Heart right ventricle (tissue), 16 donors: ENCODE results near the gene GPR148. TPM values are rescaled to one million over a fixed set of nuclear protein-coding genes. Genes with fewer than 3 reads are reported as not detected.
"Not testable (repeated sequence)": the region's sequence is repeated elsewhere in the genome, so short reads cannot be mapped to it uniquely, and the experiment has no call there.

Experiments used
- ATAC-seq, 8 donors: fragments of 200-7000 bp; cut with Tn5 transposase; one replicate each; pipeline ENCODE4 v1.9.1; 2020; ENCODE audit warnings: mild to moderate bottlenecking in 8 of 8, moderate library complexity in 8 of 8, moderate number of reproducible peaks in 1 of 8
- DNase-seq, 2 donors: peaks; one replicate each; pipeline ENCODE4 v3.0.0-alpha.2; 2020
- H3K27ac ChIP-seq, 10 donors: fragments of 200-600 bp; sonication (generic) in 2 of 10; one replicate each; pipeline versions ENCODE4 v1.5.0 to v1.8.0; 2020 to 2022; ENCODE audit warnings: mild to moderate bottlenecking in 3 of 10
- H3K27me3 ChIP-seq, 7 donors: fragments of 200-600 bp; one replicate each; pipeline ENCODE4 v1.8.0; 2021 to 2022; ENCODE audit warnings: mild to moderate bottlenecking in 2 of 7
- H3K36me3 ChIP-seq, 9 donors: fragments of 200-600 bp; sonication (generic) in 1 of 9; one replicate each; pipeline versions ENCODE4 v1.5.0 to v1.8.0; 2020 to 2022; ENCODE audit warnings: mild to moderate bottlenecking in 2 of 9
- H3K4me1 ChIP-seq, 9 donors: fragments of 200-600 bp; sonication (generic) in 1 of 9; one replicate each; pipeline versions ENCODE4 v1.5.0 to v1.8.0; 2020 to 2022; ENCODE audit warnings: mild to moderate bottlenecking in 4 of 9
- H3K4me3 ChIP-seq, 10 donors: fragments of 200-600 bp; sonication (generic) in 2 of 10; one replicate each; pipeline versions ENCODE4 v1.5.0 to v1.8.0; 2020 to 2022; ENCODE audit warnings: mild to moderate bottlenecking in 7 of 10, moderate library complexity in 2 of 10
- H3K9me3 ChIP-seq, 11 donors: fragments of 200-600 bp in 10 of 11; sonication (generic) in 2 of 11; one replicate each; pipeline versions ENCODE4 v1.5.0 to v1.8.0; 2013 to 2022; ENCODE audit warnings: mild to moderate bottlenecking in 2 of 11, control low read depth in 1 of 11, moderate library complexity in 1 of 11
- CTCF ChIP-seq, 9 donors: fragments of 200-600 bp; sonication (generic) in 2 of 9; IDR thresholded peaks; one replicate each; pipeline versions ENCODE4 v1.5.0 to v1.8.0; 2021 to 2022; ENCODE audit warnings: antibody characterized with exemption in 9 of 9, mild to moderate bottlenecking in 5 of 9, moderate library complexity in 1 of 9
- WGBS, 2 donors: extraction: QIAGEN DNeasy Blood & Tissue Kit; methylation state at CpG; one replicate each; pipeline ENCODE4 v1.1.7; 2013; ENCODE audit warnings: inconsistent platforms in 1 of 2; 5-methylcytosine and 5-hydroxymethylcytosine counted together
- intact Hi-C, 10 donors: fragments of 100-400 bp; cut with DNase I; formaldehyde crosslinking; loops; one replicate each; pipeline versions ENCODE4 v1.11.1 to v1.14.2; 2022
- polyA plus RNA-seq, 2 donors: library from polyadenylated mRNA; stranded (reverse); fragments of 200-250 nt; gene quantifications; one replicate each; pipeline ENCODE4 v1.2.3, GENCODE V29; 2013
- total RNA-seq, 10 donors: library from RNA; stranded (reverse); fragmentation: NEBNext Ultra II Directional in 3 of 10; extraction: Animal tissue kit (Norgen Biotek cat#: 25700) in 3 of 10; gene quantifications; one replicate each; pipeline versions ENCODE4 v1.2.1 to v1.2.4, GENCODE V29; 2021 to 2023
- donor health status: Arrhythmogenic right ventricular cardiomyopathy.
- donor health status: ischemic (EF 13 %, LVEDD 7.1; RV severe dilation, severe dysfunction).
- donor health status: healthy with polysubstance abuse.
- donor health status: DM: no; HTN: yes; CAD: no.
- donor health status: DM: no; HTN: no; CAD: no.
- donor health status: ischemic (EF 25% LVEDD 6.9; RV normal size, moderate dysfunction).
- donor health status: ischemic (EF 25% LVEDD 5.7; RV mildly dilated, moderate dysfunction).
- donor health status: healthy.
- donor health status: DM: yes; HTN: yes; CAD: no.
- donor health status: Ischemic cardiomyopathy.
- donor health status: ischemic (EF 35%, LVEDD 5.7; RV mildly dilated, moderate dysfunction).
- donor health status: nonischemic (EF 11% LVEDD 7.7; RV severe dilation, severe dysfunction).
- donor health status: DM: yes; HTN: yes; CAD: no.
- donor health status: PGD.
- donor health status: ischemic (EF 29% LVEDD 5.4; RV normal size, mild dysfunction).
- donor health status: nonischemic (EF 23%, LVEDD 6.1; RV moderate dilation, normal function).

GPR148 gene
- total and polyA plus RNA-seq, 12 donors: not detected

GRCh38 chr2:130727286-130727924, 1.5 kb upstream of the GPR148 start:
- Histone ChIP-seq H3K4me1 (peaks cover 6 to 23% (median 17%) of the 10 kb centered on the region in 9 donors), H3K27ac (peak overlapping the region in 9 of 10 donors; percentile 19 to 77 (median 60)), H3K9me3 (peaks cover 0 to 5% (median 0%) of the 10 kb centered on the region in 11 donors), H3K27me3 (peaks cover 0 to 23% (median 0%) of the 10 kb centered on the region in 7 donors), H3K36me3 (no peaks in the 10 kb centered on the region), H3K4me3 (peak overlapping the region; percentile 43 to 77 (median 58))
- intact Hi-C loops: no loop called here
- peak in 1 of 9 donors; percentile 4 for TF ChIP-seq CTCF (IDR thresholded peaks at IDR 0.05)
- WGBS, 2 donors: 0 to 1% methylated on average over 48 of the region's 48 CpGs
- DNase-seq (peak; percentile 71 to 79), ATAC-seq (peak; percentile 92 to 98 (median 96))

- 8 to 11% methylated on average over 12 of the region's 12 CpGs for WGBS, 2 donors
- intact Hi-C loops: no loop called here
- H3K27me3 ChIP-seq: peaks cover 0 to 23% (median 0%) of the 10 kb centered on the region in 7 donors
- no peak for TF ChIP-seq CTCF (IDR thresholded peaks at IDR 0.05)
- no peaks in the 10 kb centered on the region for H3K36me3 ChIP-seq
- peak overlapping the region in 7 of 10 donors; percentile 36 to 77 (median 63) for H3K27ac ChIP-seq
- no peaks in the 10 kb centered on the region for H3K9me3 ChIP-seq
- peaks cover 6 to 23% (median 17%) of the 10 kb centered on the region in 9 donors for H3K4me1 ChIP-seq
- ATAC-seq (peak; percentile 18 to 73 (median 41)), DNase-seq (no peak)
- H3K4me3 ChIP-seq: peak overlapping the region in 9 of 10 donors; percentile 50 to 77 (median 59)
Measured at GRCh38 chr2:130728007-130728454, 839 bp upstream of the GPR148 start.

- intact Hi-C loops: no loop called here
- H3K9me3 ChIP-seq: peaks cover 0 to 2% (median 0%) of the 10 kb centered on the region in 11 donors
- DNase-seq: no peak
- no peak overlapping the region for H3K4me3 ChIP-seq
- WGBS, 2 donors: 87% methylated on average over 17 of the region's 17 CpGs
- H3K27ac ChIP-seq: no peak overlapping the region
- H3K36me3 ChIP-seq: no peaks in the 10 kb centered on the region
- peaks cover 6 to 23% (median 17%) of the 10 kb centered on the region in 9 donors for H3K4me1 ChIP-seq
- TF ChIP-seq CTCF (IDR thresholded peaks at IDR 0.05): no peak
- H3K27me3 ChIP-seq: peaks cover 0 to 22% (median 0%) of the 10 kb centered on the region in 7 donors
- no peak for ATAC-seq
Measured at GRCh38 chr2:130729322-130730299, 741 bp downstream of the GPR148 start.

GRCh38 chr2:130732257-130732656, 3.4 kb downstream of the GPR148 start:
- intact Hi-C loops, H3K4me1 ChIP-seq, DNase-seq, H3K4me3 ChIP-seq, H3K36me3 ChIP-seq, H3K27ac ChIP-seq, ATAC-seq, H3K27me3 ChIP-seq: not testable (repeated sequence)
- H3K9me3 ChIP-seq: peaks cover 0 to 13% (median 0%) of the 10 kb centered on the region in 11 donors
- WGBS, 2 donors: 90 to 93% methylated on average over 11 of the region's 11 CpGs
